Measurements from ENCODE around the gene VANGL1. TPM values are rescaled to one million over a fixed set of nuclear protein-coding genes. Genes with fewer than 3 reads are reported as not detected.

The VANGL1 gene
- total and polyA plus RNA-seq, 2 of the 8 experiments (the other 6 are each of a cell fraction or from before 2014, with no cell fraction given), result 9.4 to 13.4 TPM

DNA sequence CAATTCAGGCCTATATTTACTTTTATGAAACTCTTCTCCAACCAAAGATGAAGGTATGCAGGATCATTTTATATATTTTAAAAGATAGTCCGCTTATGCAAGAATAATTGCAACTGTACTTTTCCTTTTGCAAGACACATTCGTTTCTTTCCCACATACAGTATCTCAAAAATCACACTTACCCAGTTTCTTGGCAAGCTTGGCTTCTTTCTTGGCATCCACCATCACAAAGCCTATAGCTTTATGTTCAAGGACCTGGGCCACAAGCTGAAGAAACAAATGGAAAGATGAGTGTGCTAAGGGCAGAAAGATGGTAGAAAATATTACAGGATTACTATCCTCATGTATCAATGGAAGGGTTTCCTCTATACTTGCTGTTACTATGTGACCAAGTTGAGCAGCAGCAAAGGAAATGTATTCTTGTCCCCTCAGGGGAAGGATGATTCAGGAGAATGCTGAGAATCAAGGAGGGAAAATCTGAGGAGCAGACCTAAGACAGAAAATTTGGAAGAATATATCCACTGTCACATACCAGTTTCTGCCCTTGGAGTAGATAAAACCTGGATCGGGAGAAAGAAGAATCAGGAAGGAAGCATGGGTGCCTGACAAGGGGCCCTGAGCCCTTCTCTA is 103.0 kb downstream of the VANGL1 start:
- H2BK12ac ChIP-seq (ENCODE audit: low read depth, low read length), result no peak overlapping the region
- peaks cover 0 to 1% (median 0%) of the 10 kb centered on the region in 4 experiments; a peak in 1 of 7 replicates for H3K27me3 ChIP-seq (replicated peaks in 1 of 4; ENCODE audit: control insufficient read depth in 3 of 4, extremely low read depth in 1 of 4, insufficient read depth in 3 of 4, low read length in 3 of 4)
- H4K5ac ChIP-seq (ENCODE audit: insufficient read length, low read depth, low read length), result no peak overlapping the region
- DNase-seq (ENCODE audit: low read depth in 1 of 2, low spot score in 2 of 2) (no peak), FAIRE-seq (no peak)
- no peak overlapping the region for H3K23ac ChIP-seq (ENCODE audit: insufficient read length)
- ChIA-PET POLR2A (ENCODE audit: partially characterized antibody) (no interaction called here), CTCF (ENCODE audit: partially characterized antibody) (interaction anchor here (0.9 to 2.7 kb wide), 3 partner anchors 20 to 38 kb away, joined by 3 to 5 read pairs (median 3); no protein-coding TSS in a partner anchor)
- no peak overlapping the region for H2BK5ac ChIP-seq (ENCODE audit: low read depth, low read length)
- no peak overlapping the region for H3K4me3 ChIP-seq (ENCODE audit: extremely low read depth in 1 of 4, insufficient read depth in 2 of 4, low read depth in 3 of 4, low read length in 4 of 4)
- no peak overlapping the region for H3K27ac ChIP-seq (ENCODE audit: low read depth, low read length)
- no peaks in the 10 kb centered on the region for H4K20me1 ChIP-seq (replicated peaks in 1 of 2; ENCODE audit: control insufficient read depth in 1 of 2, insufficient read depth in 2 of 2, low read length in 2 of 2)
- H3K14ac ChIP-seq (ENCODE audit: insufficient read length), result no peak overlapping the region
- no peak overlapping the region for H3K56ac ChIP-seq (replicated peaks; ENCODE audit: insufficient read length, low read depth, low read length)
- no peak overlapping the region for H3K4me2 ChIP-seq (ENCODE audit: insufficient read depth in 1 of 2, low read depth in 2 of 2, low read length in 2 of 2)
- no peak overlapping the region for H2BK120ac ChIP-seq (replicated peaks; ENCODE audit: low read depth, low read length)
- H4K91ac ChIP-seq (replicated peaks; ENCODE audit: insufficient read length, low read length), result no peak overlapping the region
- H3K36me3 ChIP-seq (ENCODE audit: control insufficient read depth in 2 of 4, insufficient read depth in 4 of 4, low read length in 3 of 4), result no peaks in the 10 kb centered on the region
- no peak overlapping the region for H3K18ac ChIP-seq (ENCODE audit: extremely low read depth, low read length)
- H3K79me1 ChIP-seq (ENCODE audit: low read depth, low read length), result no peaks in the 10 kb centered on the region
- no peak overlapping the region for H2BK20ac ChIP-seq (ENCODE audit: low read length)
- no peak overlapping the region for H3K9ac ChIP-seq (replicated peaks in 1 of 4; ENCODE audit: extremely low read depth in 1 of 4, low read depth in 3 of 4, low read length in 3 of 4)
- 88% methylated on average over 3 of the region's 3 CpGs; no CpG with 5 or more reads in 1 of the 2 experiments for WGBS, 2 experiments (ENCODE audit: extremely low coverage in 1 of 2, insufficient coverage in 1 of 2, insufficient read length in 1 of 2, insufficient replicate concordance in 2 of 2, low coverage in 1 of 2, low lambda C conversion rate in 2 of 2, missing lambda C conversion rate in 1 of 2)
- H3K4me1 ChIP-seq (replicated peaks in 1 of 4; ENCODE audit: control insufficient read depth in 3 of 4, insufficient read depth in 4 of 4, low read length in 3 of 4), result no peaks in the 10 kb centered on the region
- H3K79me2 ChIP-seq (ENCODE audit: control insufficient read depth in 1 of 2, insufficient read depth in 2 of 2, low read length in 2 of 2), result no peaks in the 10 kb centered on the region
- H3K4ac ChIP-seq (replicated peaks; ENCODE audit: insufficient read length, low read depth, low read length), result no peak overlapping the region
- H2AFZ ChIP-seq (ENCODE audit: low read length), result no peak overlapping the region
- H3K23me2 ChIP-seq (ENCODE audit: low read depth, low read length), result no peaks in the 10 kb centered on the region
- no peak overlapping the region for H2AK5ac ChIP-seq (ENCODE audit: low read depth, low read length)
- H2BK15ac ChIP-seq (ENCODE audit: low read length), result no peak overlapping the region
- no peak overlapping the region for H4K8ac ChIP-seq (ENCODE audit: extremely low read depth, insufficient read depth, low read length)
- no peaks in the 10 kb centered on the region for H3K9me3 ChIP-seq (ENCODE audit: insufficient read depth in 2 of 2, low read depth in 1 of 2, low read length in 1 of 2)
- TF ChIP-seq JUN (IDR thresholded peaks at IDR 0.05; ENCODE audit: low read depth, low read length), result no peak
- no peak for TF ChIP-seq EP300 (IDR thresholded peaks at IDR 0.05; ENCODE audit: borderline replicate concordance in 1 of 2, low read depth in 2 of 2, low read length in 2 of 2)
- TF ChIP-seq MAFK (IDR thresholded peaks at IDR 0.05; ENCODE audit: low read depth, low read length), result no peak
- no peak for TF ChIP-seq NRF1 (IDR thresholded peaks at IDR 0.05; ENCODE audit: low read depth, low read length)
- no peak for TF ChIP-seq RFX5 (IDR thresholded peaks at IDR 0.05; ENCODE audit: borderline replicate concordance, low read depth, low read length)
- no peak for TF ChIP-seq GTF2F1 (IDR thresholded peaks at IDR 0.05; ENCODE audit: borderline replicate concordance, low read depth, low read length)
- no peak for TF ChIP-seq SP1 (IDR thresholded peaks at IDR 0.05; ENCODE audit: low read depth, low read length)
- no peak for TF ChIP-seq SIX5 (IDR thresholded peaks at IDR 0.05; ENCODE audit: low read depth, low read length)
- TF ChIP-seq KDM4A (IDR thresholded peaks at IDR 0.05; ENCODE audit: low read depth, low read length, severe bottlenecking), result no peak
- TF ChIP-seq CBX8 (IDR thresholded peaks at IDR 0.05; ENCODE audit: borderline replicate concordance, low read depth, low read length), result no peak

Data from H1 (cell line).